LNCAP (cell line): Measurements from ENCODE around the gene PATE1.

Source experiments
- TF ChIP-seq, protein P1 (sequence below): fragments of 450-650 bp; IDR thresholded peaks from 2 replicates; pipeline ENCODE4 v1.5.1; 2017; ENCODE audit warnings: mild to moderate bottlenecking

PATE1 gene, protein sequence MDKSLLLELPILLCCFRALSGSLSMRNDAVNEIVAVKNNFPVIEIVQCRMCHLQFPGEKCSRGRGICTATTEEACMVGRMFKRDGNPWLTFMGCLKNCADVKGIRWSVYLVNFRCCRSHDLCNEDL

DNA sequence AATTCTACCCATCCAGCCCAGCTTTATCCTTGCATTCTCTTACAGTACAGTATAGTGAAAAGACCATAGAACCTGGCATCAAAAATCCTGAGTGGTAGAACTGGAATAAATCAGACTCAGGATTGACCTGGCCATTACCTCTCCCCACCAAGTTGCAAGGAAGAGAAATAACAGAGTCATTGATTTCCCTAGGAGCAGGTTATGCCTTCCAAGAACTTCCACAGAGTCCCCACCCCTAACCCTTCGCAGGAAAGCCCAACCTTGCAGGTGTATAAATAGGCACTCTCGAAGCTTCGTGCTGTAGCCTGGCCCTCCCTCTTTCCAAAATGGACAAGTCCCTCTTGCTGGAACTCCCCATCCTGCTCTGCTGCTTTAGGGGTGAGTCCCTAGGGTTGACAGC is at the start of gene PATE1:
PATE1 (plus strand) TSS at position 301 of the 400 bp plus-strand sequence; CDS start at position 327, 26 bp downstream.
- TF ChIP-seq, protein P1, sequence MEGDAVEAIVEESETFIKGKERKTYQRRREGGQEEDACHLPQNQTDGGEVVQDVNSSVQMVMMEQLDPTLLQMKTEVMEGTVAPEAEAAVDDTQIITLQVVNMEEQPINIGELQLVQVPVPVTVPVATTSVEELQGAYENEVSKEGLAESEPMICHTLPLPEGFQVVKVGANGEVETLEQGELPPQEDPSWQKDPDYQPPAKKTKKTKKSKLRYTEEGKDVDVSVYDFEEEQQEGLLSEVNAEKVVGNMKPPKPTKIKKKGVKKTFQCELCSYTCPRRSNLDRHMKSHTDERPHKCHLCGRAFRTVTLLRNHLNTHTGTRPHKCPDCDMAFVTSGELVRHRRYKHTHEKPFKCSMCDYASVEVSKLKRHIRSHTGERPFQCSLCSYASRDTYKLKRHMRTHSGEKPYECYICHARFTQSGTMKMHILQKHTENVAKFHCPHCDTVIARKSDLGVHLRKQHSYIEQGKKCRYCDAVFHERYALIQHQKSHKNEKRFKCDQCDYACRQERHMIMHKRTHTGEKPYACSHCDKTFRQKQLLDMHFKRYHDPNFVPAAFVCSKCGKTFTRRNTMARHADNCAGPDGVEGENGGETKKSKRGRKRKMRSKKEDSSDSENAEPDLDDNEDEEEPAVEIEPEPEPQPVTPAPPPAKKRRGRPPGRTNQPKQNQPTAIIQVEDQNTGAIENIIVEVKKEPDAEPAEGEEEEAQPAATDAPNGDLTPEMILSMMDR = no peak

DNA sequence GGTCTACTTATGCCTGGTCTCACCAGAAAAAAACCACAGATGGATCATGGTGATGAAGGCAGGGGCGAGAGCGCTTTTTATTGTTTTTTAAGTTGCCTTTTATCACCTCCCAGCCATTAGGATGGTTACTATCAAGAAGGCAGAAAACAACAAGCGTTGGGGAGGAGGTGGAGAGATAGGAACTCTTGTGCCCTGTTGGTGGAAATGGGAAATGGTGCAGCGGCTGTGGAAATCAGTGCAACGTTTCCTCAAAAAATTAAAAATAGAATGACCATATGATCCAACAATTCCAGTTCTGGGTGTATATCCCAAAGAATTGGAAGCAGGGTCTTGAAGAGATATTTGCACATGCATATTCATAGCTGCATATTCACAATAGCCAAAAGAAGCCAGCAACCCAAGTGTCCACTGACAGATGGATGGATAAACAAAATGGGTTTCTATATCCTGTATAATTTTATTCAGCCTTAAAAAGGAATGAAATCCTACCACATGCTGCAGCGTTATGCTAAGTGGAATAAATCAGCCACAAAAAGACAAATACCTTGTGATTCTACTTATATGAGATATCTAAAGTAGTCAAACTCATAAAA is 45.0 kb upstream of the PATE1 start:
- TF ChIP-seq, protein P1 = no peak

DNA sequence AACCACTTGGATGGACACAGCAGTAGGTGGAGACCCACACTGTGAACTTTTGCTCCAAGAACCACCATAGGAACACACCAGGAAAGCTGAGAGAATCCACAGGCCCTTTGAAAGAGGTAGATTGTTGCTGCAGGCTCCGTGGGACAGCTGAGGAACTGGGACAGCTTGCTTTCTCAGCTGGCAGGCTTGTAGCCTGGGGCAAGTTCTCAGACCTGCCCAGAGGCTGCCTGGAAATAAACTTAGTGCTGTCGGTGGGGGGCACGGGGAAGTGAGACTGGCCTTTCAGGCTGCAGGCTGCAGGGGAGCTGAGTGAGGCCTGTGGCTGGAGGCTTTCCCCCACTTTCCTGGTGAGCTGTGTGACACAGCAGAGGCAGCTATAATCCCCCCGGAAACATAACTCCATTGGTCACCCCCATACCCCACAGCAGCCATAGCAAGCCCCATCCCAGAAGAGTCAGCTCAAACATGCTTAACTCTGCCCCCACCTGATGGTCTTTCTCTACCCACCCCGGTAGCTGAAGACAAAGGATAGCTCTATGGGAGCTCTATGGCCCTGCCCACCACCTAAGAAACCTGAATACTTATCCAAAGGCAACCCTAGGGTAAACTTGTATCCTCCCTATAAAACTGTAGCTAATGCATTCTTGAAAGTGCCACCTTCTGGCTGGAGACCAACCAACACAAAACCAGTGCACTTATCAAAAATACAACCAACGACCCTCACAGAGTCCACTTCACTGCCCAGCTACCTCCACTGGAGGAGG is 44.0 kb upstream of the PATE1 start:
- TF ChIP-seq, protein P1 = no peak

DNA sequence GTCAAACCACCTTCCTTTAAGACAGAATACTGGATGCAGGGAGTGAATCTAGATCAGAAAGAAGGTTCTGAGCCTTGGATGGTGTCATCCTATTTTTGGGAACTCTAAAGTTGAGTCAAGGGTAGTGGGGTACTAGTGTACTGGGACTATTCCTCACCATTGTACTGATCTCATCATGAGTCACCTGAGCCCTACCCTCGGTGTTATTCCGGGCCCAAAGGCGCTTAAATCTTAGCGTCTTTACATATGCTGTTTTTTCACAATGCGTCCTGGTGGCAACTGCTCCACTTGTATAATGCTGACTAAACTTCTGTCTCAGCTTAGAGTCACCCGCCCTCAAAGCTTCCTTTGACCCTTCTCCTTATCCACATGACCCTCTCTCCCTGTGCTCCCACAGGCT is 25.3 kb upstream of the PATE1 start:
- TF ChIP-seq, protein P1 = no peak

DNA sequence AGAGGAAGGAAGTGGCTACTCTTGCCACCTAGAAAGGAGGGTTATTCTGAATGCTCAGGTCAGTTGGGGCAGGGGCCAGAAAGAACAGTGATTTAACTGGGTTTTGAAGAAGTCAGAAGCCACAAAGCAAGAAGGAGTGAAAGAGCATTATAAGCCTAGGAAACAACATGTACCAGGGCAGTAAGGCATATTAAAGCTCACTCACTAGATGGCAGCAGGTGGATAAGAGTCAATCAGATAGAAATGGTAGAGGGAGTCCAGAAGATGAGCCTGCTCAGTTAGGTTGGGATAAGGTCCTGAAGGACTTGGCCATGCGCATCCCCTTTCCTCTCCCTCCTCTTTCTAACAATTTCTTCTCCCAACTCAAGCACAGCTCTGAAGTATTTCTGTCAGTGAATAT is 22.0 kb upstream of the PATE1 start:
- TF ChIP-seq, protein P1 = peak; percentile 21; the same call in 1 of the 2 replicates

DNA sequence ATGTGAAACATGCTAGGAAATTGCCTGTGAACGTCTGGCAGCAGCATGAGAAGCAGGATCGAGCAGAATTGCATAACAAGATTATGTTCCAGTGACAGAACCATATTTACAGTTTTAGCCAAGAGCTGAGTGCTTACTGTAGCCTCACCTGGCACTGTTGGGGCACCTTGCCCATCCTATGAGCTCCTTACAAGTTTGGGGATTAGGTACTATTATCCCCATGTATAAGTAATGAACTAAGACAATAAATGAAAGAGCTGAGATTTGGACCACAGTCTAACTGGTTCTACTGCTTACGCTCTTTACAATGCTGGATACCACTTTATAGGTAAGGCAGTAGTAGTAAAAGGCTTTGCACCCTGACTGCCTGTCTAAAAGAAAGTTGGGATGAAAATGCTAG is 17.1 kb upstream of the PATE1 start:
- TF ChIP-seq, protein P1 = no peak

DNA sequence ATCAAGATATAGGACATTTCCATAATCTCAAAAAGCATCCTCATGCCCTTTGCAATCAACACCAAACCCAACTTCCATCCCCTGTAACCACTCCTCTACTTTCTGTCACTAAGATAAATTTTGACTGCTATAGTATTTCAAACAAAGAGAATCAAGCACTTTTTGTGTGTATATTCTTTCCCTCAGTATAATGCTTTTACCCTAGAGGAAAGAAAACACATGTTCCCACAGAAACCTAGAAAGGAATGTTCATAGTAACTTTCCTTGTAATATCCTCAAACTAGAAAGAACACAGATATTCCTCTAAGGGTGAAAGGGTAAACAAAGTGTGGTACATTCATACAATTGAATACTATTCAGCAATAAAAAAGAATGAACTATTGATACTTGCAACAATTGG is 5.5 kb upstream of the PATE1 start:
- TF ChIP-seq, protein P1 = no peak
